HL-60/S4 treated with phorbol 12-myristate 13-acetate at 8.2 ng/mL for 4 days and 3 days (cell line): ENCODE data around the gene DIAPH2.
"Not testable (repeated sequence)": the region's sequence is repeated elsewhere in the genome, so short reads cannot be mapped to it uniquely, and the experiment has no call there.

Source experiments
- in situ Hi-C: fragments of 300-500 bp; cut with MboI; formaldehyde crosslinking; loops from 2 replicates; pipeline ENCODE4 v1.15.0; 2022; ENCODE audit warnings: low sequenced_read_pairs

The DIAPH2 gene

GRCh38 chrX:96715481-96715880, 30.8 kb downstream of the DIAPH2 start:
- in situ Hi-C loops, result no loop called here

GRCh38 chrX:96719161-96719875, 34.7 kb downstream of the DIAPH2 start:
- in situ Hi-C loops, result no loop called here

GRCh38 chrX:96721354-96721753, 36.7 kb downstream of the DIAPH2 start:
- in situ Hi-C loops, result no loop called here

- in situ Hi-C loops, result no loop called here
These were observed 38.1 kb downstream of the DIAPH2 start for GRCh38 chrX:96722781-96723180.

GRCh38 chrX:96729053-96729452, 44.4 kb downstream of the DIAPH2 start:
- in situ Hi-C loops, result no loop called here

GRCh38 chrX:96729868-96730643, 45.4 kb downstream of the DIAPH2 start:
- in situ Hi-C loops, result no loop called here

GRCh38 chrX:96731000-96731399, 46.4 kb downstream of the DIAPH2 start:
- in situ Hi-C loops, result not testable (repeated sequence)

GRCh38 chrX:96743367-96744073, 58.9 kb downstream of the DIAPH2 start:
- in situ Hi-C loops, result no loop called here

GRCh38 chrX:96752781-96753180, 68.1 kb downstream of the DIAPH2 start:
- in situ Hi-C loops, result no loop called here

- in situ Hi-C loops, result no loop called here
These were observed 68.6 kb downstream of the DIAPH2 start for GRCh38 chrX:96753230-96753629.

GRCh38 chrX:96756491-96756890, 71.8 kb downstream of the DIAPH2 start:
- in situ Hi-C loops, result no loop called here

GRCh38 chrX:96761566-96761965, 76.9 kb downstream of the DIAPH2 start:
- in situ Hi-C loops, result no loop called here

- in situ Hi-C loops, result no loop called here
These were observed 79.0 kb downstream of the DIAPH2 start for GRCh38 chrX:96763608-96764007.

- in situ Hi-C loops, result no loop called here
These were observed 80.2 kb downstream of the DIAPH2 start for GRCh38 chrX:96764864-96765263.

GRCh38 chrX:96770315-96770714, 85.7 kb downstream of the DIAPH2 start:
- in situ Hi-C loops, result no loop called here

GRCh38 chrX:96771486-96771885, 86.8 kb downstream of the DIAPH2 start:
- in situ Hi-C loops, result no loop called here

- in situ Hi-C loops, result no loop called here
These were observed 89.5 kb downstream of the DIAPH2 start for GRCh38 chrX:96774116-96774515.

GRCh38 chrX:96776966-96777365, 92.3 kb downstream of the DIAPH2 start:
- in situ Hi-C loops, result no loop called here

- in situ Hi-C loops, result no loop called here
These were observed 106.9 kb downstream of the DIAPH2 start for GRCh38 chrX:96791559-96791958.

GRCh38 chrX:96792047-96792446, 107.4 kb downstream of the DIAPH2 start:
- in situ Hi-C loops, result no loop called here

- in situ Hi-C loops, result no loop called here
These were observed 114.3 kb downstream of the DIAPH2 start for GRCh38 chrX:96798982-96799381.

GRCh38 chrX:96807318-96807717, 122.7 kb downstream of the DIAPH2 start:
- in situ Hi-C loops, result no loop called here
